Jurkat, Clone E6-1 (cell line): ENCODE data around the gene VWA5B1. TPM values are rescaled to one million over a fixed set of nuclear protein-coding genes. Genes with fewer than 3 reads are reported as not detected.
"Not testable (repeated sequence)": the region's sequence is repeated elsewhere in the genome, so short reads cannot be mapped to it uniquely, and the experiment has no call there.

Source experiments
- DNase-seq: peaks from one replicate; pipeline ENCODE4 v3.0.0-alpha.2; 2011; ENCODE audit warnings: low read depth, low spot score
- H3K4me3 ChIP-seq: 2 replicates; pipeline ENCODE4 v1.5.1; 2011; ENCODE audit warnings: mild to moderate bottlenecking, low read length, control low read depth, moderate library complexity
- polyA plus RNA-seq: library from polyadenylated mRNA; unstranded; fragments of >200 nt; gene quantifications from one replicate; pipeline ENCODE4 v1.2.1, GENCODE V29; 2012; ENCODE audit warnings: missing spikeins; ENCODE audit not compliant: insufficient read length, insufficient read depth

Gene VWA5B1
- not detected for polyA plus RNA-seq

GRCh38 chr1:20290624-20291597 is at the start of gene VWA5B1:
VWA5B1 (plus strand) TSS chr1:20290875; CDS start chr1:20310602, 19,727 bp downstream.
- H3K4me3 ChIP-seq = no peak within 1 kb of the TSS
- DNase-seq = no peak

GRCh38 chr1:20242890-20243479 is 47.7 kb upstream of the VWA5B1 start:
- DNase-seq = no peak

GRCh38 chr1:20248971-20249612 is 41.6 kb upstream of the VWA5B1 start:
- H3K4me3 ChIP-seq = no peak overlapping the region
- DNase-seq = peak; percentile 61

More at GRCh38 chr1:20242890-20243479, 47.7 kb upstream of the VWA5B1 start:
- no peak overlapping the region for H3K4me3 ChIP-seq

GRCh38 chr1:20250340-20250989 is 40.2 kb upstream of the VWA5B1 start:
- peak; percentile 43 for DNase-seq
- no peak overlapping the region for H3K4me3 ChIP-seq

- H3K4me3 ChIP-seq = no peak overlapping the region
- DNase-seq = no peak
These were observed 38.1 kb upstream of the VWA5B1 start for GRCh38 chr1:20252587-20252986.

GRCh38 chr1:20255666-20256065 is 35.0 kb upstream of the VWA5B1 start:
- peak; percentile 68 for DNase-seq
- H3K4me3 ChIP-seq = peak overlapping the region; percentile 8; the same call in 1 of the 2 replicates

GRCh38 chr1:20259646-20260045 is 31.0 kb upstream of the VWA5B1 start:
- DNase-seq = no peak
- no peak overlapping the region for H3K4me3 ChIP-seq

GRCh38 chr1:20261095-20261494 is 29.6 kb upstream of the VWA5B1 start:
- no peak for DNase-seq
- H3K4me3 ChIP-seq = no peak overlapping the region

GRCh38 chr1:20262810-20263534 is 27.7 kb upstream of the VWA5B1 start:
- no peak for DNase-seq

GRCh38 chr1:20265250-20265649 is 25.4 kb upstream of the VWA5B1 start:
- H3K4me3 ChIP-seq = no peak overlapping the region
- DNase-seq = no peak

More at GRCh38 chr1:20262810-20263534, 27.7 kb upstream of the VWA5B1 start:
- no peak overlapping the region for H3K4me3 ChIP-seq

GRCh38 chr1:20266141-20266540 is 24.5 kb upstream of the VWA5B1 start:
- no peak for DNase-seq
- H3K4me3 ChIP-seq = no peak overlapping the region

GRCh38 chr1:20266642-20267041 is 24.0 kb upstream of the VWA5B1 start:
- DNase-seq = no peak
- no peak overlapping the region for H3K4me3 ChIP-seq

- no peak overlapping the region for H3K4me3 ChIP-seq
- DNase-seq = no peak
These were observed 18.9 kb upstream of the VWA5B1 start for GRCh38 chr1:20271498-20272400.

GRCh38 chr1:20273716-20274115 is 17.0 kb upstream of the VWA5B1 start:
- not testable (repeated sequence) for H3K4me3 ChIP-seq, DNase-seq

- DNase-seq = no peak
- H3K4me3 ChIP-seq = no peak overlapping the region
These were observed 15.3 kb upstream of the VWA5B1 start for GRCh38 chr1:20275319-20275925.

- no peak overlapping the region for H3K4me3 ChIP-seq
- DNase-seq = no peak
These were observed 14.1 kb upstream of the VWA5B1 start for GRCh38 chr1:20276485-20277159.

- no peak overlapping the region for H3K4me3 ChIP-seq
- DNase-seq = no peak
These were observed 12.0 kb upstream of the VWA5B1 start for GRCh38 chr1:20278692-20279130.
